GM21360 (cell line): ENCODE data around the gene ANKUB1.
A peak's percentile ranks its signal among the peaks of the same experiment; 100 is the strongest.

ENCODE experiments used
- ATAC-seq: cut with Tn5 transposase; IDR thresholded peaks from one replicate; pipeline ENCODE4 v1.9.1; 2021; ENCODE audit warnings: mild to moderate bottlenecking, moderate library complexity; ENCODE audit not compliant: unreplicated experiment

Gene ANKUB1

DNA sequence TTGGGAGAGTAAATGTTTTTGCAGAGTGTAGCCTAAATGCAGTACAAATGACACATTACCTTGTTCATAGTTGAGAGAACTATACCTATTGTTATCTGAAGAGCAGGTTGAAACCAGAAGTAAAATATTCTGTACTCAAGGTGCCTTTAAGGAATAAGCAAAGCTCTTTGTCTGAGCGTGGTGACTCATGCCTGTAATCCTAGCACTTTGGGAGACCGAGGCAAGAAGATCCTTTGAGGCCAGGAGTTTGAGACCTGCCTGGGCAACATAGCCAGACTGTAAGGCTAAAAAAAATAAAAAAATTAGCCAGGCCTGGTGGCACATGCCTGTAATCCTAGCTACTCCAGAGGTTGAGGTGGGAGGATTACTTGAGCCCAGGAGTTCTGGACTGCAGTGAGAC lies 18.5 kb upstream of the ANKUB1 start:
- no peak for ATAC-seq

DNA sequence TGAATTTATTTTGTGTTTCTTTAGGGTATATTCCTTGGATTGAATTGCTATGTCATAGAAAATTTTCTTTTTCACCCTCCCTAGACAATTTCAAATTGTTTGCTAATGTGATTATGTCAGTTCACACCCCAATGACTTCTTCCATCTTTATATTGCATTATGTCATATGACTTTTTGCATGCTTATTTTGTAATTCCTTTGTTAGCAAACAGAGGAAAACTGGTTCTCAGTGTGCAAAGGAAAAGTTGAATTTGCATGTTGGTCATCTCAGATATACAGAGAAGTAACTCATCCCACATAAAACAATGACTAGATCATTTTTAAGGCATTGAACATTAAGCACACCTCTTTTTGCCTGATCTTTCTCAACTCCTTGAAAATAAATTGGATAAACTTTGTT lies 17.3 kb upstream of the ANKUB1 start:
- ATAC-seq = no peak

GRCh38 chr3:149808209-149808829 lies 16.0 kb upstream of the ANKUB1 start:
- peak; percentile 26 for ATAC-seq

DNA sequence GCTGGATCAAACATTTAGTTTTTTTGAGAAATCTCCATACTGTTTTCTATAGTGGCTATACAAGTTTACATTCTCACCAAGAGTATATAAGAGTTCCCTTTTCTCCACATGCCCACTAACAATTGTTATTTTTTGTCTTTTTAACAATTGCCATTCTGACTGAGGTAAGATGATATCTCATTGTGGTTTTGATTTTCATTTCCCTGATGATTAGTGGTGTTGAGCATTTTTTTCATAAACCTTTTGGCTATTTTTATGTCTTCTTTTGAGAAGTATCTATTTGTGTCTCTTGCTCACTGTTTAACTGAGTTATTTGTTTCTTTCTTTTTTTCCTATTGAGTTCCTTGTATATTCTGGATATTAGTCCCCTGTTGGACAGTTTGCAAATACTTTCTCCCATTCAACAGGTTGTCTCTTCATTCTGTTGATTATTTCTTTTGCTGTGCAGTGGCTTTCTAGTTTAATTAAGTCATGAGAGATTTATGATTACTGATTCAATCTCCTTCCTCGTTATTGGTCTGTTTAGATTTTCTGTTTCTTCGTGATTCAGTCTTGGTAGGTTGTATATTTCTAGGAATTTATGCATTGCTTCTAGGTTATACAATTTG lies 13.9 kb upstream of the ANKUB1 start:
- no peak for ATAC-seq

- ATAC-seq = no peak
Measured at GRCh38 chr3:149801639-149802038, 9.3 kb upstream of the ANKUB1 start.

- no peak for ATAC-seq
Measured at GRCh38 chr3:149801195-149801594, 8.8 kb upstream of the ANKUB1 start.

DNA sequence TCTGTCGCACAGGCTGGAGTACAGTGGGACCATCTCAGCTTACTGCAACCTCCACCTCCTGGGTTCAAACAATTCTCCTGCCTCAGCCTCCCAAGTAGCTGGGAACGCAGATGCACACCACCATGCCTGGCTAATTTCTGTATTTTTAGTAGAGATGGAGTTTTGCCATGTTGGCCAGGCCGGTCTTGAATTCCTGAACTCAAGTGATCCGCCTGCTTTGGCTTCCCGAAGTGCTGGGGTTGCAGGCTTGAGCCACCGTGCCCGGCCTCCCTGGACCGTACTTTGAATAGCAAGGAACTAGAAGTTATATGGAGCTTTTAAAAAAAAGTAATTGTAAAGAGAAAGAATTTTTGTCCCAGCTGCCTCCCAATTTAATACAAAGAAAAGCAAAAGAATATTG lies 8.3 kb upstream of the ANKUB1 start:
- ATAC-seq = no peak

- no peak for ATAC-seq
Measured at GRCh38 chr3:149796026-149796425, 3.7 kb upstream of the ANKUB1 start.

DNA sequence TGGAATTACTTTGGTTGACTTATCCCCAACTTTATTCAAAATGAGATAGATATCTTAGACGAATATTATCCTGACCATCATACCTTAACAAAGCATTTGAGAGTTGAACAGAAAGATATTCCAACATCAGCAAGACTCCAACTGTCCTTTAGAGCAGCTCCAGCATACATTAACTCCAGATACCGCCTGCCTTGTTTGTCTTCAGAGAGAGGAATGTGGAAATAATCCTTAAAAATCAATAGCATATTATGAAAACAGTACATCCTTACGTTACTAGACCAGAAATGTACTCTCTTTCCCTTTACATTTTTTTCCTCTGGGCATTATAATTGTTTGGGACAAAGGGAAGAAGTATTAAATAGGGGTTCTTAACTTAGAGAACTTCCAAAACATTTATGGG lies 1.7 kb downstream of the ANKUB1 start:
- no peak for ATAC-seq

DNA sequence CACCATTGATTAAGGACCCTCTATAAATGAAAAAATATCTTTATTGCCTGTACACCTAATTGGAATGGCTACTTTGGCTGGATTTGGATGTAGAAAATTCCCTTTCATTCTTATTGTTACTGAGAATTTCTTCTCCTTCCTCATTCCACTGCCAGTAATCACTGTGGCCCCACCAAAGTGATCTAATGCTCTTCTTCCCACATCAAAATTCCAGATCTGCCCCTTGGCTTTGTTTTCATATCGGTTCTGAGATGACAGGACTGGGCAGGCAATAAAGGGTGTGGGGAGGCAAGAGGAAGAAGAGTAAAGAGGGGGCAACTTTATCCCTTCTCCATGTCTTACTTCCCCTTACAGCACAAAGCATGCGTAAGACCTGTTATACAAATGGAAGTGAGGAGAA lies 2.1 kb downstream of the ANKUB1 start:
- ATAC-seq = no peak

GRCh38 chr3:149784064-149784704 lies 8.2 kb downstream of the ANKUB1 start:
- no peak for ATAC-seq

- ATAC-seq = no peak
Measured at GRCh38 chr3:149783576-149783975, 8.8 kb downstream of the ANKUB1 start.

GRCh38 chr3:149781741-149782140 lies 10.6 kb downstream of the ANKUB1 start:
- ATAC-seq = no peak

DNA sequence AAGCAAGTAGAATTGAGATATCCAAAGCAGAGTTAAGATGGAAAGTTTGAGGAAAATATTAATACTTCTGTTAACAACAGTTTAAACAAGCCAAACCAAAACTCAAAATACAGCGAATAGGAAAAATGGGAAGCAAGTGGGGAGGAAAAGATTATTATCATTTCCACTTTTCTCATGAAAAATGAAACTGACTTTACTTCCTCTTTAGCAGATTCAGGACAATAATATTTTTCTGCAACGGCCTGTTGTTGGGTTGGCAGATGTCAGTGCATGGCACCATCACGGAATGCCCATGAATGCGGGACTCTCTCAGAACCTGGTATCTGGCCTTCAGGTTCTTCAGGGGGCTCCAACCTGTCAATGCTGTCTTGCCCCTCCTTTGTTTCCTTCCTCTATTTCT lies 11.1 kb downstream of the ANKUB1 start:
- ATAC-seq = no peak

- ATAC-seq = no peak
Measured at GRCh38 chr3:149777414-149778214, 14.7 kb downstream of the ANKUB1 start.

DNA sequence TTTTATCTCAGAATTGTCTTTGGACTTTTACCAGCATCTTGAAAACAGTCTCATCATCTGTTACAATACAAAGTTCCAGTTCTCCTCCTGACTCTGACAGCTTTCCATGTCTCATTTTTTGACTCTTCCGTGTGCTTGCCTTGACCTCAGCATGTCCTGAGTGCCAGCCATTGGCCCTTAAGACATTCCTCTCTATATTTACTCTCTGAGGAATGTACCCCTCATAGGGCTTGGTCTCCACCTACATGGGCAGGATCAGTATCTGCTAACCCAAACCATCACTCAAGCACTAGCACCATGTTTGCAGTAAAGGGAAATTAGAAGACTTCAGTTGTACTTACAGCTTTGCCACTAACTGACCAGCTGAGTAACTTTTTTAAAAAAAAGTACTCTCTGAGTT lies 16.2 kb downstream of the ANKUB1 start:
- ATAC-seq = no peak

GRCh38 chr3:149772861-149773260 lies 19.5 kb downstream of the ANKUB1 start:
- no peak for ATAC-seq

DNA sequence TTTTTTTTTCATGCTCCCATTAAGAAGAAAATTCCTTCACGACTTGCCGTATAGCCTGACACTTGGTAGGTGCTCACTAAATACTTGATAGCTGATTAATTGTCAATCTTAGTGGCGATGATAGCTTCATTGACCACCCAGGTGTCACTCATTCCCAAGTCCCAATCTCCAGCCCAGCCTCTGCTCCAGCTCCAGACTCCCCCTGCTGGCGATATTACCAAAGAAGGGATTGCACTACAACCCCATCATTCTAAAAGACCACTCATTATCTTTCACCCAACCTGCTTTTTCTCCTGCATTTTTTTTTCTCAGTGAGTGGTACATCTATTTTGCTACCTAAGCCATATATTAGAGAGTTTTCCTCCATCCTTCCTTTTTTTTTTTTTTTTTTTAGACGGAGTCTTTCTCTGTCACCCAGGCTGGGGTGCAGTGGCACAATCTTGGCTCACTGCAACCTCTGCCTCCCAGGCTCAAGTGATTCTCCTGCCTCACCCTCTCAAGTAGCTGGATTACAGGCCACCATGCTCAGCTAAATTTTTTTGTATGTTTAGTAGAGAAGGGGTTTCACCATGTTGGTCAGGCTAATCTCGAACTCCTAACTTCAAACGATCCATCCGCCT lies 20.6 kb downstream of the ANKUB1 start:
- ATAC-seq = no peak

- no peak for ATAC-seq
Measured at GRCh38 chr3:149770246-149770645, 22.1 kb downstream of the ANKUB1 start.

GRCh38 chr3:149768704-149769103 lies 23.6 kb downstream of the ANKUB1 start:
- ATAC-seq = no peak

DNA sequence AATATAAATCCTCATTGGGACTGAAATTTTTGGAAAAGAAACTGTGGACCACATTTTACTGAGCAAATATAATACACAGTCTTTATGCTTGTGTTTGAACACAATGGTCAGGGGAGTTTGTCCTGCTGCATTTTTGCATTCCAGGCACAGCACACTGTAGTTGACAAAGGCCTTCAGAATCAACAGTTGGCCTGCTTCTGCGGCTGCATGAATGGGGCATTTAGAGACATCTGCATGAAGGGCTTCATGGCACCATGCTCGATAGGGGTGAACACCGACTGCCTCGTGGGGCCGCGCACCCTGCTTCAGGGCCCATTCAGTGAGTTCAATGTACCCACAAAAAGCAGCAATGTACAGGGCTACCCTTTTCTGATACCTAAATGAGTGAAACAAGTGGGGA lies 24.6 kb downstream of the ANKUB1 start:
- ATAC-seq = no peak
